Stimulated activated CD4-positive, alpha-beta T cell treated with anti-CD3 and anti-CD28 coated beads, Interleukin-15, amount 100 ng/mL, for 48 hours (primary cell): ENCODE results near the gene ARFGAP1.

Experiments
- DNase-seq, 2 donors: peaks; one replicate each; pipeline ENCODE4 v3.0.0-alpha.2; 2020; ENCODE audit warnings: low read depth in 2 of 2

ARFGAP1 gene

DNA sequence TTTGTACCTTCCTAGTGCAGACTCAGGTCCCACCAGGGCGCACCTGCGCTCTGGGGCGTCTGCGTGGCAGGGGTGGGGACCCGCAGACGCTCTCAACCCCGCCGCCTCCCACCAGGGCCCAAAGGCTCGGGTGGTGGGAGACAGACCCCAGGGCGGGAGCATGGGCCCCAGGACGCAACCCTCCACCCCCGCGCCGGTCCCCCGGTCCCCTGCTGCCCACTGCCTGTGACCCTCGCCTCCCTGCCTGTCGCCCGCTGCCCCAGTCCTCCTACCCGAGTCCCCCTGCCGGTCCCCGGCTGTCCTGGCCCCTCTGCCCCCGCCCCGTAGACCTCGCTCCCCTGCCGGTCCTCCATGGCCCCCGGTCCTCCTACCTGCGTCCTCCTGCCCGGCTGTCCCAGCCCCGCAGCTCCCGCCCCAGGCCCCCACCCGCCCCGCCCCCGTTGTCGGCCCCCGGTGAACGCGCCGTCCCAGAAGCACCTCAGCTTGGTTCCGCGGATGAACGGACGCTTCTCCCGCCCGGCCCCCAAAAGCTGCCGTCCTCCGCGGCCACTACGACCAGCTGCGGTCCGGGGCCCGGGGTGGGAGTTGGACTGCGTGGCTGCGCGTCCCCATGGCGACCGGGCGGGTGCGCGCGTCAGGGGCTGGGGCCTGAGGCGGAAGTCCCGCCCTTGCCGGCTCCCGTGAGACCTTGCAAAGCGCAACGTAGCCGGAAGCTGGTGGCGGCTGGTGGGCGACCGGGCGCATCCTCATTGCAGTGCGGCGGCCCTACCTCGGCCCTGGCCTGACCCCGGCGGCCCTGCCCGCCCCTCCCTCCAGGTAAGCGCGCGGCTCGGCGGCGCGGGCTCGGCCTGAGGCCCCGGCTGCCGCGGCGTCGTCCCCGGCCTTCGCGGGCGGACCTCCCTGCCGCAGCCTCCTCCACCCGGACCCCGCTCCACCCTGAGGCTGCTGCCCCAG, at the start of gene ARFGAP1:
ARFGAP1 (plus strand) TSS at position 709 of the 954 bp plus-strand sequence. CDS start 2,768 bp downstream, outside the sequence.
- peak; percentile 75 to 86 for DNase-seq

- peak in 1 of 2 donors; percentile 32 for DNase-seq
Measured at GRCh38 chr20:63223121-63223825, 49.3 kb upstream of the ARFGAP1 start.

DNA sequence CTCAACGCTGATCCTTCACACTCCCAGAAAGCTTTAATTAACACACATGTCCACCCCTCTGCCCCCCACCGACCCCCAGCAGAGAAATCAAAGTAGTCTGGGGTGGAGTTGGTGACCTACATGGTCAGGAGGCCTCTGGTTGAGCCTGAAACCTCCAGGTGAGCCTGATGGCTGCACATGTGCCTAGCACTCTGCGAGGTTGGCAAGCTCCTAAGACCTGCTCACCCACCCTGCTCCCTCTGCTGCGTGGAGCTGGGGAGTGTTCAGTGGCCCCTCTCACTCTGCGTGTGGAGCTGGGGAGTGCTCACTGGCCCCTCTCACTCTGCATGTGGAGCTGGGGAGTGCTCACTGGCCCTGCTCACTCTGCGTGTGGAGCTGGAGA, 48.8 kb upstream of the ARFGAP1 start:
- DNase-seq: no peak

DNA sequence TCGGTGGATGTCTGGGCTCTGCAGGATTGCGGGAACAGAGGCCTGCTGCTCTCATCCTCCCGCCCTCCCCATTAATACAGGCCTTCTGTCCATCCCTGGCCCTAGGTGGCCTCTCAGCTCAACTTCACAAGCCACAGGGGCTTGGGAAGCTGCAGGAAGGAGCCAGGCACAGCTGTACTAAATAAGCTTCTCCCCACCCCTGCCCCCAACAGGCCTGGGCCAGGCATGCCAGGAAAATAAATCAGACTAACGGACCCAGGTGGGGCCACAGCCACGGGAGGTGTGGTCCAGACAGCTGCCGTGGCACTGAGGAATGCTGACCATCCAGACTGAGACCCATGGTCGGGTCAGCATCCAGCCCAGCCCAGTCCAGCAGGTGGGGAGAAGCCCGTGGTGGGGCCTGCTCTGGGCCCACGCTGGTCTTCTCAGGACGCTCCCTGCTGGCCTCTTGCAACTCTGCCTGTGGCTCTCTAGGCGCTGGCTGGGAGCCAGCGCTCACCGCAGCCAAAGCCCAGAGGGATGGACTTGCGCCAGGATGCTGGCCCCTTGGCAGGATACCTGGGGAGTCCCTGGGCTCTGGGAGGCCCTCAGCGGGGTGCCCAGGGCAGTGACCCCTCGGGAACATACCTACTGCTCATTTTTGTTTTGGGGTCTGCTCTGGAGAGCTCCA, 48.1 kb upstream of the ARFGAP1 start:
- DNase-seq: no peak

- no peak for DNase-seq
Measured at GRCh38 chr20:63225082-63225454, 47.5 kb upstream of the ARFGAP1 start.

DNA sequence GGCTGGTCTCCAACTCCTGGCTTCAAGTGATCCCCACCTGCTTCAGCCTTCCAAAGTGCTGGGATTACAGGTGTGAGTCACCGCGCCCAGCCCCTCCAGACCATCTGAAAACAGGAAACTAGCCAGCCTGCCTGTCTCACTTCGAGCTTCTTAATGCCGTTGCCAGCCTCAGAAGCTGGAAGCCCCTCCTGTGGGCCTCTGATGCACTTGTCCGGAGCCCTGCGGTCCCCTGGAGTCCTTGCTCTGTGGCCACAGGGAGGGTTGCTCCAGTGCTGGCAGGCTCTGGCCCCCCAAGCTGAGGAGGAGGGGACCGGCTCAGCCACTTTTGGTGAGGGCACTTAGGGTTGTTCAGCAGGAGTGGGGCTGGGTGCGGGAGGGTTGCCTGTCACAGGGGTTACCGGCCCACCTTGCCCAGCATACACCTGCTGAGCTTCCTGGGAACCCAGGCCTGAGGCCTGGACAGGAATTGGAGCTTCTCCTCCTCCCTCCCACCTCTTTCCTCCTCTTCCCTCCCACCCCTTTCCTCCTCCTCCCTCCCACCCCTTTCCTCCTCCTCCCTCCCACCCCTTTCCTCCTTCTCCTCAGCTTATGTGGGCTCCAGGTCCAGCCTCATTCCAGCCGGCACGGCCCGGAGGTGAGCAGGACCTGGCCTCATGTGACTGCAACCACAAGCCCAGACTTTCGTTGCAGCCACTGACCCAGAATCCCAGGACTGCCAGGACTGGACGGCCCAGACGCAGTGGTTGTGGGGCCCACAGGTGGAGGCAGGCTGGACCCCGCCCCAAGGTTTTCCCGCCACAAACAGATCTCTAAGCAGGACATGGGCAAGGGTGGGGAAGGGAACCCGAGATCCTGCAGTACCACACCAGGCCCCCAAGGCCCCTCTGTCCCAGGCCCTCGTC, 46.3 kb upstream of the ARFGAP1 start:
- DNase-seq: no peak

DNA sequence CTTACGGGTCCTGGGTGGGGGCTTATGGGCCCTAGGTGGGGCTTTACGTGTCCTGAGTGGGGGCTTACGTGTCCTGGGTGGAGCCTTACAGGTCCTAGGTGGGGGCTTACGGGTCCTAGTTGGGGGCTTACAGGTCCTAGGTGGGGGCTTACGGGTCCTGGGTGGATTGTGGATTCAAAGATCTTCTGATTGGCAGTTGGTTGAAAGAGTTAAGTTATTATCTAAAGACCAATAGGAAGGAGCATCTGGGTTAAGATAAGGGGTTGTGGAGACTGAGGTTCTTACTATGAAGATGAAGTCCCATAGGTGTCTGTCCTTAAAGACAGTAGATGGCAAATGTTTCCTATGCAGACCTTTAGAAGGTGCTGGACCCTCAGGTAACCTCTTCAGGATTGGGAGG, 45.4 kb upstream of the ARFGAP1 start:
- DNase-seq: no peak

DNA sequence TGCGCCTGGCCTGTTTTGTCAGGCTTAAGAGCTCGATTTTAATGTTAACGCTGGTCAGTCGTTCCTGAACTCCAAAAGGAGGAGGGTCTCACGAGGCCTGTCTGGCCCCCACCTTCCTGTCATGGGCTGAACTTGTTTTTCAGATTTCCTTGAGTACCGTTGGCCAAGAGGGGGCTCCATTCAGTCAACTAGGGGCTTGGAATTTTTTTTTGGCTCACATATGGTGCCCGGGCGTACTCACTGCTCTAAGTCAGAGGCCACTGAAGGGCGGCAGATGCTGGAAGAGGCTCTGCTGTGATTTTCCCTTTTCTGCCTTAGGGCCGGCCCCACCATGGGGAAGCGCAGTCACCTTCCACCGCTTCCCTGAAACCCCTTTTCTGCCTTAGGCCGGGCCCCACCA, 43.8 kb upstream of the ARFGAP1 start:
- DNase-seq: no peak

- DNase-seq: no peak
Measured at GRCh38 chr20:63230800-63231268, 41.8 kb upstream of the ARFGAP1 start.

GRCh38 chr20:63232235-63233060, 40.2 kb upstream of the ARFGAP1 start:
- no peak for DNase-seq

GRCh38 chr20:63233061-63233344, 39.6 kb upstream of the ARFGAP1 start:
- no peak for DNase-seq

DNA sequence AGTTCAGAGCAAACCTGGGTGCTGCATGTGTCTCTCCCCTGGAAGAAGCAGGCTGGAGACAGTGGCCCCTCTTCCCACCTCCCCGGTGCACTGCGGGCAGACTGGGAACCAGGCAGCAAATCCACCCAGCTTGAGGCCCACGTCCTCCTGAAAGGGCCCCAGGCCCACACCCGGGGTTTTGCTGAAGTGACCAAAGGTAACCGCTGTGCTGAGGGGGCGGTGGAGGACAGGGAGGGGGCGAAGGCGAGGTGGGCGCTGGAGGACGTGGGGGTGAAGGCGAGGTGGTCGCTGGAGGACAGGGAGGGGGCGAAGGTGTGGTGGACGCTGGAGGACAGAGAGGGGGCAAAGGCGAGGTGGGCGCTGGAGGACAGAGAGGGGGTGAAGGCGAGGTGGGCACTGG, 38.7 kb upstream of the ARFGAP1 start:
- no peak for DNase-seq

DNA sequence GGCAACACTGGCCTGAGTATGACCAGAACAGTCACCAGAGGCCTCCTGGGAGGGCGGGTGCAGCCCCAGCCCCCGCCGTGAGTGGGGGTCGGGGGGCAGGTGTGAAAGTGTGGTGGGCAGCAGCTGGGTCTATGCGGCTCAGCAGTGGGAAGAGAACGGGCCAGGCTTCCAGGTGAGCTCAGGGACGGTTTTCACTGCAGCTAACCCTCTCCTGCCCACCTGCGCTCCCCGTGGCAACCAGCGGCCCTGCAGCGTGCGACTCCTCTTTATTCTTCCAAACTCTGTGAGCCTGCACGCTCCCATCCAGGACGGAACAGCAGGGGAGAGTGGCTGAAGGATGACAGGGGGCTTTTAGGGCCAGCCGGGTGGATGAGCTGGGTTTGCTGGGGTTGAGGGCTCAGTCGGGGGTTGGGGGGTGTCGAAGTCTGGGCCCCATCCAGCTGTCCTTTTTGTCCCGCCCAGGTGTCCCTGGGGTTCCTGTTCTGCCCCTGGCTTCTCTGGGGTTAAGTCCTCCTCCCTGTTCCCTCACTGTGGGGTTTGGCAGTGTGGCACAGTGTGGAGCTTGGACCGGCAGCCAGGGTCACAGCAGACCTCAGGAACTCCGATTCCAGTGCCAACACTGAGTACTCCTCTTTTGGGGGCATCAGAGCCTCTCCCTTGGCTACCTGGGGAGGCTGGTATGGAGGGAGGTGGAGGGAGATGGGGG, 37.8 kb upstream of the ARFGAP1 start:
- DNase-seq: no peak

DNA sequence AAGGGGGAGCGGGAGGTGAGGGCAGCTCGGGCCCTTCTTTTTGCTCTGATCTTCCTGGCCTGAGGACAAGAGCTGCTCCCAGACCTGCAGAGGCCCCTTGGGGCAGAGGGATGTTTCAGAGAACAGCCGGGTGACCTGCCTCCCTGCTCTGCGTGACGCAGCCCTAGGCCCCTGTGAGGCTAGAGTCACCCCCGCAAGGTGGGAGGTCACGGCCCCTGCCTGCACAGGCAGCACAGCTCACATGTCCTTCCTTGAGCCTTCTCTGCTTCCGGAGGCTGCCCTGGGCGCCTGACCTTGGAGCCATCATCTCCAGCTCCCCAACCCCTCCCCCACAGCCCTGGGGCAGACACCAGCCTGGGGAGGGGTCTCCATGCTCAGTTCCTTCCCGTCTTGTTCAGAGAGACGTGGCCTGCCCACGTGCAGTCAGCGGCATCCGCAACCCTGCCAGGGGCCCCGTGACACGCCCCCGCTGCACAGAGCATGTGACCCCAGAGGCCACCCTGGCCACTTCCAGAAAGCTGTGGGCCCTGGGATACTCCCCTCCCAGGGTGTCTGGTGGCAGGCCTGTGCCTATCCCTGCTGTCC, 37.1 kb upstream of the ARFGAP1 start, which contains the start of gene BIRC7:
BIRC7 (plus strand) TSS at position 507 of the 585 bp plus-strand sequence. CDS start 192 bp downstream, outside the sequence.
- no peak for DNase-seq

- DNase-seq: no peak
Measured at GRCh38 chr20:63236116-63236837, 36.3 kb upstream of the ARFGAP1 start.

DNA sequence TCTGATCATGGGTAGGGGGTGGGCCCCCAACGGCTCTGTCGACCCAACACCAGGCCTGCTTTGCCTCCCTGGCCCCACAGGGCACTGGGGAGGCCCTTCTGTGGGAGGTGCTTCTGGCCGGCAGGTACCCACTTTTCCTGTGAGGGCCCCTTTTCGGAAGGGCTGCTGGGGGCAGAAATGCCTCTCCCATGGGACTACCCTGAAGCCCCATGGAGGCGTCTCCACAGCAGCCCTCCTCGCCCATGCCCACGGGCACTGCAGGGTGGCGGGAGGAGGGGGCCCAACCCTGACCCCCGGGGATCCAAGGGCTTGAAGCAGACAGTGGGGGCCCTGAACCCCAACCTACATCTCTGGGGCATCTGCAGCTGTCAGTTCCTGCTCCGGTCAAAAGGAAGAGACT, 34.6 kb upstream of the ARFGAP1 start:
- DNase-seq: no peak

DNA sequence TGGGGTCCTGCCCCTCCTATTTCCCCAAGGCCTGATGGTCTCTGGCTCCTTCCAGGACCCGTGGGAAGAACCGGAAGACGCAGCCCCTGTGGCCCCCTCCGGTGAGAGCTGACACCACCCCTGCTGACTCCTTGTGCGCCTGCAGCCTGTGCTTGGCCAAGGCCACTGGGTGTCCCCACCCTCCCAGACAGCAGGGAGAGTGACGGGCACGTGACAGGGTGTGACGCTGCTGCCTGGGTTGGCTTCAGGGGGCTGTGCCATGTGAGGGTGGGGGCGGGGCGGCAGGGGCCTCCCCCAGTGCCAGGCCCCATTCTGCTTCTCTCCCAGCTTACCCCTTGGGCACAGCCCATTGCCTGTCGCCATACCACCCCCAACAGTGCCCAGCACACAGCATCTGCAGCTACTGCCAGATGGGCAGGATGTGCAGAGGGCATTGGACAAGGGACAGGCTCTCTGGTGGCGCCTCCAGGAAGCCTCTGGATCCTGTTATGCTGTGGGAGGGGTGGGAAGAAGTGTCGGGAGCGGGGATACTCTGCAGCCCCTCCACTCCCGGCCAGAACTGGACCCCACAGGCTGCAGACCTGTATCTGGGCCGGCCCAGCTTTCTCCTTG, 34.0 kb upstream of the ARFGAP1 start:
- DNase-seq: no peak

- DNase-seq: no peak
Measured at GRCh38 chr20:63239431-63239830, 33.2 kb upstream of the ARFGAP1 start.
